ENCODE results near the gene COL4A2.

COL4A2 gene

DNA sequence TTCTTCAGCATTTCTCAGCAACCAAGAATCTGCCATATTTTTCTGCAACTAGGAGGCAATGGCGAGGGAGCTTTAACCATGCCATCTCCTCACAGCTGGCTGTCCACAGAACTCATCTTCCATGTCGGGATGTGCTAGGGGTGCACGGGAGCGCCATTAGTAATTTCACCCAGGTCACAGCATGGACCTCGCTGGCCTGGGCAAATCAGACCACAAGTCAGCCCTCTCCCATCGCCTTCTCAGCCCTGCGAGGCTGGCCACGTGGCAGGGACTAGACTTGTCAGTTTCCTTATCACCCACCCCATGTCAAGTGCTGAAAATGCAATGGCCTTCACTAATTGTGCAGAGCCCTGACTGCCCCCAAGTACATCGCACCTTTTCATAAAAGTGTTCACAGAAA lies 15.8 kb upstream of the COL4A2 start:
- DNase-seq, result no peak

DNA sequence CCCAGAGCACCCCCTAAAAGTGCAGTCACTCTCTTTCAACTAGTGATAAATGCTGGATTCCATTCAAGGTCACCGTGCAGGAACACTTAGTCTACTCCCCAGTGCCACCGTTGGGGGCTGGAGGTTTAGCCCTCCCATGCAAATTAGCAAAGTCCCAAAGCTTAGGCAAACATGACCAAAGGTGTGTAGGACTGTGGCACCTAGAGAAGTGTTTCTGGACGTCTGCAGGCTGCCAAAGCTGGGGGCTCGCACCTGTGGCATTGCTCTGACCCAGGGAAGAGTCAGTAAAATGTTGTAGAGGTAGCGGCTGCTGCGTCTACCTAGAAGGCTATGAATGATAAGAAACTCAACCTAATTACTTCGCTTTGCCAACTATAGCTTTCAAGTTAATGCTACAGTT lies 14.0 kb upstream of the COL4A2 start:
- DNase-seq, result no peak

DNA sequence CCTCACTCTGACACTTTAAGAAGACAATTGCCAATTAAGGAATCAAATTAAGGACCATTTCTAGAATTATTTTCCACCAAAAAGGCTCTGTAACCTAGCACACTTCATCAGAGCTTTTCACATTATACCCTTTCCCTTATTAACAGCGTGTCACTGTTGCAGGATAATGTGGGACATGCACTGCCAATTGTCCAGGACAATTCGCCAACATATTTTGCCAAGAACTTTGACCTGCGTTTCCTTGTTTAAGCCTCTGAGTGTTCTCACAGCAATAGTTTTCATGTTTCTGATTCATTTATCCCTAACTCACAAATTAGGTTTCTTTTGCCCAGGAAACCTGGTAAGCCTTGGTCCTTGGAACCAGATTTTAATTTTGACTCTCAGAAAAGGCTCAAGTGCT lies 13.4 kb upstream of the COL4A2 start:
- DNase-seq, result no peak

DNA sequence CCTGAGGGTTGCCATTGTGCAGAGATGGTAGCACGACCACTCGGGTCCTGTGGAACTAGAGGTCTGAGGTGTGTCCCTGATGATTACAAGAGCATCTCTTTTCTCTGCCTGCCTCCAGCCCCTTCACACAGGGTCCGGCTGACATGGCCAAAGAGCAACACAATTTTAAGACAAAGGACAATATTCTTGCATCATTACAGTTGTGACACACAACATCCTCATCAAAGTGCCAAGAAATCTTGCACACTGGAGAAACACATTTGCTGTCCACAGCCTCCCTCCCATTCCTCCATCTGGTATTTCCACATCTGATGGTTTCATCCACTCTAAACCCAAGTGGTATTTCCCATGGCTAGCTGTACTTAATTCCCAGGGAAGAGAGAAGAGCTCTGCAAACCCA lies 12.9 kb upstream of the COL4A2 start:
- no peak for DNase-seq

DNA sequence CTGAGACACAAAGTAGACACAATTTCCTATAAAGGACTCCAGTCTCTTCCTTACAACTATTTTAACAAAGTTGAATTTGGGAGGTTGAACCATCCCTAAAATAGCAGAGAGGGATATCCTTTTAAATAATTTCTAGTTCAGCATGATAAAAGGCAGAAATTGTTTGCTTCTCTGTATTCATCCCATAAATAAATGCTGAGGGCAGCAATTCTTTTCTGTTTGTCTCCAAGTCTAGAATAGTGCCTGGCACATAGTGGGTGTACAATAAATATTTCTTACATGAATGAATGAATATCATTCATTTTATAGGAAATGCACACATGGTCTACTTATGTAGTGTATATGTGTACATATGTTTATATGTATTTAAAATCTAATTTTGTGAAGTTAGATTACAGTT lies 12.5 kb upstream of the COL4A2 start:
- DNase-seq, result no peak

DNA sequence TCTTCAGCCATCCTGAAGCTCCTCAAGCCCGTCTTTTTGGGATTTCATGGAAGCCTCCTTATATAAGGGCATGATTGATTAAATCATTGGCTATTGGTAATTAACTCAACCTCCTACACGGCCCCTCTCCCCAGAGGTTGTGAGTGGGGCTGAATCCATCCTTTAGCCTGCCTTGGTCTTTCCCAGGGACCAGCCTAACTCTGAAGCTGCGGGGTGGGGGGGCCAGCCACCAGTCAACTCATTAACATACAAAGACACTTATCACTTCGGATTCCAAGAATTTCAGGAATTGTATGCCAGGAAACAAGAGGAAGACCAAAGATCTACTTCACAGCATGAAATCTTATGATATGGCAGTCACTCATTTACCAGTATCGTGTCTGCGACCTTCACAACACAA lies 10.1 kb upstream of the COL4A2 start:
- no peak for DNase-seq

DNA sequence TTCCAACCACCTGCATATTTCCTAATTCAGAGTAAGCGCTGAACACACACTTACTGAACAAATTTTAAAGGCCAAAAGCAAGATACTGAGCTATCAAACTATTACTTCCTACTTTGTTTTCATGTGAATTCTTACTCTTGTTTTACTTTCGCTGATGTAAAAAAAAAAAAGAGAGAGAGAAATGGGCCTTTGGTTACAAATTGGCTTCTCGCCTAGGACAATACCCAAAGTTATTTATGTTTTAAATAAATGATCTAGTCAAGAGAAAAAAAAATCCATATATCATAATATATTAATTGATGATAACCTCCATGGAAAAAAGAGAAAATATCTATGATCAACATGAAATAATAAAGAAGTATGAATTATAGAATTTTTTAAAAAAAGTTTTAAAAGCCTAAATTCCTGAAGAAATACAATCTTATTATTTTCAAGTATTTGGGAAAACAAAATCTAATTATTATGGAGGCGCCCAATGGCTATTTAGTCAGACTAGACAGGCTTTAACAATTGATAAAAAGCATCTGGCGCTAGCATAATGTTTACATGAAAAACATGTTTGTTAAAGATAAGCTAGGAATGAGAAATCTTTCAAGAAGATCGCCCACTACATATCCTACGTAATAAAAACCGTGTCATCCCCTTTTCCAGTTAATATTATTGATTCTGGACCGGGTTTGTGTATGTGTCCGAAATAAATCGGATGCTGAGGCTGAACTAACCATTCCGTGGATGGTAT lies 9.1 kb upstream of the COL4A2 start:
- no peak for DNase-seq

DNA sequence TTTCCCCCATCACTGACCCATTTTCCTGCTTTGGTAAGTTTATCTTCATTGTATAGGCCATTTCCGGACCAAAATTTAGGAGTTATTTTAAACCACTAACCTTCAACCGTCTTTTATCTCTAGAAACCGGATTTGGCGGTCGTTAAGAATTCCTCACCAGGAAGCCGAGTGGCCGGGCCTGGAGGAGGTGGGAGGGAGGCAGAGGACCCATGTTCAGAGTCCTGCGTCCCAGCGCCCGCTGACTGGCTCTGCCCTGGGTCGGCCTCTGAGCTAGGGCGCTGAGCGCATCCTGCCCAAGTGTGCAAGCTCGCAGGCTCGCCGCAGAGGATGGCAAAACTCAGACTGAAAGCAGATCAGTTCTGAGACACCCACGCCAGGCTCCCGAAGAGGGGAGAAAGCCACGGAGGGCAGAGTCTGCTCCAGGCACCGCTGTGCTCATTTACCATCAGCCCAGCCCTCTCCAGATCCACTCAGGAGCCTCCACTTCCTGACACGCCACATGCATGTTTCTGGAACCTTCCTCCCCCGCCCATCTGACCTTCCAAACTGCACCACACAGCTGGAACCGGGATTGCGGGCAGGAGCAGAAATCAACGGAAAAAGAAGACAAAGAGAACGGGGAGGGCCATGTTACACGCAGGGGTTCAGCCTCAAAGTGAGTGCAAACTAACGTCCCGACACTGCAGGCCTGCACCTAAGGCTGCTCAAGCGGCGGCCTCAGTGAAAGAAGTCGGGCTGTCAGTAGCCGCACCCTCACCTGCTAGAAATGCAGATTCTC lies 8.4 kb upstream of the COL4A2 start:
- DNase-seq, result no peak

DNA sequence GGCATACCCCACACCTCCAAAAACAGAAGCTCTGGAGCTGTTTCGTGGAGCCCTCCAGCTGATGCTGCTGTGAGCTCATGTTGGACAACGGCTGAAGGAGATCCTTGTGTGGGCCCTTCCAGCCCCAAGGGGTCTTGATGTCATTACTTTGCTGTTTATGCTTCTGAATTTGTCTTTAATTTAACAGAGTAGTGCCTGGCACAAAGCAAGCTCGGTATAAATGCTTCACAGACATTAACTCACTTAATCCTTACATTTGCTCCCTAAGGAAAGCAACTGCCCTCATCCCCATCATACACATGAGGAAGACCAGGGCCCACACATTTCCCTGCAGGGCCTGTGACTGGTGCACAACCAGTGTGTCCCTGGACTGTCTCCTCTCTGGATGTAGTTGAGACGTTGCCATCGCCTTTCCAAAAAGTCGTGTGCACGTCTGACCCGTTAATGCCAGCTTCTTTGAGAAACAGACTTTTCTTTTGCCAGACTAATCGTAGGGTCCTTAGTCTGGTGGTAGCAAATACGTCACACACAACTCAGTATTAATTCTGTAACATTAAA lies 7.7 kb upstream of the COL4A2 start:
- no peak for DNase-seq

DNA sequence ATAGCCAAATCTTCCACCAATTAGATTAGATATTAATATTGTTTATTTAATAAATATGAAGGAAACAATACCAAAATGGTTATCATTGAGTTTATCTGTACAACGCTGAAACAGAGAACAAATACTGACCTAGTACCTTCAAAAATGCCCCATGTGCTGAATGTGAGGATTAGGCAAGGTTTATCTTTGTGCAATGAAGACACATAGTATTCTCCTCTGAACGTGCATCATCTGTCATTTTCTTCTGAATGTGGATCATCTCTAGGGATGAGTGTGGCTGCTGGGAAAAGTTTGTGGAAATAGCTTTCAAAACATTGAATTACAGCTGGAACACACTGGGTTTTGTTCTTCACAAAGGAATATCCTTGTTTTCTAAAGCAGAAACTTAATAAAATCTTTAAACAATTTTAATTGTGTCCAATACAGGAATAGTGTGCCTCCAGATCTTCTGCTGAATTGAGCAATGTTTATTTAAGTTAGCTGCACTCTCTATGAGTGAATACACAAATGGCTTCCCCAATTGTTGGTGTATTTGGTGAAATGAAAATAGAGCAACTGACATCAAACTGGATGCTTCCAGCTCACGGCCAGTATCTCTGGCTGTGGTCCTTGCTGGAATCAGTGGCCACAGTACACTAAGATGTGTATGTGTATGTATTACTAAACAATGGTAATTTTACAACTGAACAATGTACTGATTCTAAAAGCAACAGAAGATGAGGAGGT lies 6.8 kb upstream of the COL4A2 start:
- no peak for DNase-seq

DNA sequence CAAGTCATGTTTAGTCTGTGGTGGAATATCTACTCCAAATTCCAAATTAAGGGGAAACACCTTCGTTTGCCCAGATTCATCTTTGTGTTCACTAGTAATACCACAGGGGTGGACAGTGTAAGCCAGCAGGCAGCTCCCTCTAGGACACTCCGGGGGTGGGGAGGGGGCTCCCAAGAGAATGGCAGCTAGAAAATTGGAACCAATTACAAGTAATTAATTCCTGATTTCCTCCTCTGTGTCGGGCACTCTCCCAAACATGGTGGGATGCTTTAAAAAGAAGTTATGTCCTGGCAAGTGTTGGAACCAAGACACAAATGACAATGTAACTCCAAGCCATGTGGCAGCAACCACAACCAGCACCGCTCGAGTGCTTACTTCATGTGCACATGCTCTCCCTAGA lies 6.0 kb upstream of the COL4A2 start:
- no peak for DNase-seq

DNA sequence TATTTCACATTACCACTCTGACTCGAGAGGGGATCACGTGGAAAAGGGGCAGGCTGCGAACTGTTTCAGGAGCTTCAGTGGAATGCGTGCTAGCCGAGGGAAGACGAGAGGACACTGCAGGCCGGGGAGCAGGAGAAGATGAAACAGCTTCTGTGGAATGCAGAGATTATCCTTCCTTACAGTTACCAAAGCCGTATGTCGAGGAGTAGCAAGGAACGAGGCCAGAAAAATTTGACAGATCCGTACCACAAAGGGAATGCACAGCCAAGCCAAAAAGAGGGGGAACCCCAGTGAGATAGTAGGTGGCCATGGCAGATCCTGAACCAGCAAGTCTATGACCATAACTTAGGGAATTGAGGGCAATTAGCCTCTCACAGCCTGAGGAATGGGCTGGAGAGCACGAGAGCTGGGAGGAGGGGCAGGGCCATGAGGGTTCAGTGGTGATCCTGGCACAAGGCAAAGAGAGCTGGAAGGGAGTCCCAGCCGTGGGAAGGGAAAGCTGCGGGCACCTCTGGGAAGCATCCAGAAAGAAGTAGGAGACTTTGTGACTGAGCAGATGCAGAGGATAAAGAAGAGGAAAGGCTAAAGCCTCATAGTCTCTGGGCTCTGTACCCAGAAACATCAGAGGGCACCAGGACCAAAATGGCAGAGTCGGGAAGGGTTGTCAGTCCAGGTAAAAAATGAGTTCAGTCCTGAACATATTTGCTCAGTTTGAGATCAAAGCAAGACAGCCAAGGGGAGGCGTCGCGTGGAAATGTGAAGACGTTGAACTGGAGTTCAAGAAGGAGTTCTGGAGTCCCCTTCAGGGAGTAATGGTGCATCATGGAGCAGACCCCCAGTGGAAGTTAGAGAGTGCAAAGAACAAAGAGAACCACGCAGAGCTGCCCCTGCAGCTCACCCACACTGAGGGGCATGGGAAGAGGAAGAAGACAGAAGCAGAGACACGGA lies 5.2 kb upstream of the COL4A2 start:
- no peak for DNase-seq

DNA sequence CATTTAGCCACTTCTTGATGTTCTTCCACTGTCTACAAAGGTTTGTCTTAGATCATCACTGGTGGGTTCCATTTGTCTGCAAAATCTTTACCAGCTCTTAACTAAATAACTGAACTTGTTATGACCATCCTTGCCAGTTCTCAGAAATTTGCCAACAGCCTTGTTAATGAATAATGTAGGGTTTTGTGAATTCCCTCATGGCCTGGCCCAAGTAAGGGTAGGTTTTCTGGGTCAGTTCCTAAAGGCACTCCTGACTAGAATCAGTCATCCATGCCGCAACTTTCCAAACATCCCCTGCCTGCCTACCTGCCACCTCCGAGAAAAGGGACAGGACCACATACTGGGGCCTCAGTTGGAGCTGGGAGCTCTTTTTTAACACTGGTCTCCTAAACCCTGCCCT lies 4.1 kb upstream of the COL4A2 start:
- DNase-seq, result no peak

DNA sequence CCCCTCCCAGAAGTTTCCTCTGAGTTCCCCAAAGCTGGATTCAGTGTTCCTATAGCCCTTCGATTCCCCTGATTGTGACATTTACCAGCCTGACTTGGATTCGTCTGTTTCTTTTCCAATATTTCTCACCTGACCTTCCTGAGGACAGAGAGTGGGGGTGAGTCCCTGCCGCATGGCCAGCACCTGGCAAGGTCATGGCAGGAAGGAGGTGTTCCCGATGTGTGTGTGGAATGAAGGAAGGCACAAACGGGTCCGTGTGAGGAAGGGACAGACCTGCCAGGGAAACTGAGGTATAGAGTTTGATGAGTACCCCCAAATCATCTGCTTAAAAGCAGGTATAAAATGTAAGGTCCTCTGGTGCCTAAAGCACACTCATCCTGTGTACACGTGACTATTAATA lies 3.4 kb upstream of the COL4A2 start:
- DNase-seq, result no peak

DNA sequence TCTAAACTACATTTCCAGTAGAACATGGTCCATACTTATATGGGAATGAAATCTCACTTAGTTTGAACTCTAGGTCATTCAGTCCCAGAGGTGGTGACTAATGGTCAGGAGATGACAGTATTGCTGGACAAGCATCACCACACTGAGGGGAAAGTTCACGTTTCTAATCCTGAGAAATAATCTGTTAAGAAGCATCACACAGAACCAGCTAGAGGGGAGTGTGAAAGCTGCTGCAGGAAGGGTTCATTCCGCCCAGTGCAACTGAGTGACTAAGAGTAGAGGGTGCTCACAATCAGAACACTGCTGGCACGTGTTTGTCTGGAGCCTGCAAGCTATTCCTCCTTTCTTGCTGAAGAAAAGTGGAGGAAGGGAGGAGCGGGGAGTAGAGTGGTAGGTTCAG lies 2.8 kb upstream of the COL4A2 start:
- DNase-seq, result no peak

DNA sequence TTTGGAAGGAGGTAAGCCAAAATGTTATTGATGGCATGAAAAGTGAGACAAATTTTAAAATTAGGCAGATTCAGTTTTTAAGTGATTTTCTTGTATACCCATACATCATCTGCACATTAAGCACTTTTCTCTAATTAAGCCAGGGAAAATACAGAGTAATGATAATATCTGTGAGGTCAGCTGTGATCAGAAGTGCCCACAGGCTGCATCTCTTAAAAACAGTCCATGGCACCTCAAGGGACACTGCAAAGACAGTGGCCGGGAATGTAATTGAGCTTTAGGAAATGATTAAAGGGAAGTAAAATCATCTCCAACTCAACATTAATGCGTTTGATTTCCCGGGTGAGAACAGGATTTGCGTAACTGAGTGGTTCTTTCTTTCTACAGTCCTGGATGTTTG lies 2.1 kb upstream of the COL4A2 start:
- DNase-seq, result no peak

DNA sequence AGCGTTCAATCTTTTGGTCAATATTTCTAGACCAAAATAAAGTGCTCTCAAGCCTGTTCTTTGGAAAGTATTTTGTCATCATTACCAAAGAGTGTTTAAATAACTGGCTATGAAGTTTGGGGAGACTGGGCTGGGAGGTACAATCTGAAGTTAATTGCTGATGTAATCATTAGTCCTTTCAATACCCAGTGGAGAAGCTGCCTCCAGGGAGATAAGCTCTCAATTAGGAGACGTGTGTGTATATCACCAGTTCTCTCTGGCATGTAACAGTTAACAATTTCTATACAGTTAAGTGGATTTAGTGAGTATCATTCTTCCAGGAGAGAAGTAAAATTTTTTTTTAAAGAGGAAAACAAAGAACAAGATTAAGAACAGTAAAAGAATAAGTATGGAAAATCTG lies 1.5 kb upstream of the COL4A2 start:
- no peak for DNase-seq

DNA sequence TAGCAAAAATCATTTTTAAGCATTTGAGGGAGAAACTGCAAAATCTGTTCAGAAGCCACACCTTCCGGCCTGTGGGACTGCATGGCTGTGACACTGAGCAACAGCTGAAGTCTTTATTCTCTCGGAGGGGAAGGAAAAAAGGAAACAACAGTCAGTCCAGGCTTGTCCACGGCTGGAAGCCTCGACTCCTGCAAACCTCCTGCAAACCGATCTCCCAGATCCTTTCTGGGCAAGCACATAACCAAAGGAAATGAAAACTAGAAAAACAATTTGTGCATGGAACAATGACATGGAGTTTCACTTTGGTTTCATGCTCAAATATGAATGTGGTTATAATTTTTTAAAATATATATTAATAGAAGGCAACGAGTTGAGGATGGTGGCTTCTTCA lies 1.1 kb upstream of the COL4A2 start:
- DNase-seq, result no peak

DNA sequence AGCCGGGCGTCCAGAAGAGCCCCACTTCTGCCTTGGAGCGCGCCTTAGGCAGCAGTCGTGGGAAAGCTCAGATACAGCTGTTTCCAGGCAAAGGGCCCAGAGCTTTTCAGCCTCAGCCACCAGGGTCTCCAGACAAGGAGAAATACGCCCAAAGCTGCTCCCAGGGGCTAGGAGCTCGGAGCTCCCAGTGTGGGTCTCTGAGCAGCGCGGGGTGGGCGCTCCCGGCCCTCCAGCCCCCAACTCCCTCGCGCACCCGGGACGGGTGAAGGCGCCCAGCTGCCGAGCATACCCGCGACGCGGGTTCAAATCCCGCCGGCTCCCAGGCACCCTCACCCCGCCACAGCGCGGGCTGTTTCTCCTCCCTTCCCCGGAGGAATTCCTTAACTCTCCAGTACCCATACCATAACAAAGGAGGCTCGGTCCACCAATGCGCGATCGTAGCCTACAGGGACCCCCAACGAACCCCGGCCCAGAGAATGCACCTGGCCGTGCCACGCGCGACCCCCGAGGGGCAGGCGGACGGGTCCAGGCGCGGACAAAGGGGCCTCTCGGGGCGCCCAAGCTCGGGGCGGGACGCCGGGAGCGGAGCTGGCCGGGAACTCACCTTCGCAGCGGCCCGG lies 634 bp upstream of the COL4A2 start:
- DNase-seq, result no peak

DNA sequence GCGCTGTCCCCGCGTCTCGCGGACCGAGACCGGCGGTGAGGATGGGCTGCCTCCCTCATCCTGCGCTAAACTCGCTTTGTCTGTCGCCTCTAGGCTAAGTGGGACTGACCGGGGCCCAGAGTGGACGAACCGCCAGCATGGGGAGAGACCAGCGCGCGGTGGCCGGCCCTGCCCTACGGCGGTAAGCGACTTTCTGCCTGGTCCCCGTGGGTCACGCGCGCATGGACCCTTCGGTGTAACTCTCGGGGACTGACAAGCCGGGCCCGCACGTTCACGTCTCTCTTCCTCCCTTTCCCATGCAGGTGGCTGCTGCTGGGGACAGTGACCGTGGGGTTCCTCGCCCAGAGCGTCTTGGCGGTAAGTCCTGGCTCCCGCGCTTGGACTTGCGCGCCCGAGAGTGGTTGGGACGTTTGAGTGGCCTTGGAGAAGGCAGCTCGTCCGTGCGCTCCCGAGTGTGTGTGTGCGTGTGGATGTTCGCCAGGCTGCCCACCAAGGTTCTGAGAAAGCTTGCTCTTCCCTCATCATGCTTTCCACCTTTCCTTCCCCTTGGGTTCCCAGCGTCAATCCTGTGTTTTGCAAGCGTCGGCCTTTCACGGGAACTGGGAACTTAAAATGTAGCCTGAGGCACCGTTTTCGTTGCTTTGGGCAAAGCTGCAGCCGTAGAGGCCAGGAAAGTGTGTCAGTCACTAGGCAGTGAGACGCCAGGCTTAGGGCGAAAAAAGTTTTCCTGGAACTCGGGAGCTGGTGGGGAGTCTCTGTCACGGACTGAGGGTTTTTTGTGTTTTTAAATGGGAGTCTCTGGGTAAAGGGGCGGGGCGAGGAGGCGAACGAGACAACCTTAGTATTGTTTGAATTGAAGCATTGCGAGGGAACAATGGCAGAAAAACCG lies 927 bp downstream of the COL4A2 start:
- no peak for DNase-seq
